Activated CD4-positive, CD25-positive, alpha-beta regulatory T cell treated with anti-CD3 and anti-CD28 coated beads, Interleukin-2, amount 50 U/mL, for 72 hours (primary cell): ENCODE measurements around the gene ZNF358.
A peak's percentile ranks its signal among the peaks of the same experiment; 100 is the strongest.
"Not testable (repeated sequence)": the region's sequence is repeated elsewhere in the genome, so short reads cannot be mapped to it uniquely, and the experiment has no call there.

Experiments
- DNase-seq: peaks from one replicate; pipeline ENCODE4 v3.0.0; 2021

The ZNF358 gene

GRCh38 chr19:7521551-7522071 lies 5.7 kb downstream of the ZNF358 start:
- no peak for DNase-seq

GRCh38 chr19:7522072-7522922 lies 6.4 kb downstream of the ZNF358 start, which contains the start of gene MCOLN1:
TSS of gene MCOLN1 (plus strand) at chr19:7522624. CDS start at chr19:7522751, 127 bp downstream.
- peak; percentile 100 for DNase-seq

GRCh38 chr19:7522923-7523667 lies 7.2 kb downstream of the ZNF358 start:
- no peak for DNase-seq

- no peak for DNase-seq
Observed at GRCh38 chr19:7524523-7524922, 8.6 kb downstream of the ZNF358 start.

GRCh38 chr19:7524992-7525739 lies 9.3 kb downstream of the ZNF358 start:
- no peak for DNase-seq

- DNase-seq, result no peak
Observed at GRCh38 chr19:7526059-7526929, 10.4 kb downstream of the ZNF358 start.

GRCh38 chr19:7527516-7528191 lies 11.8 kb downstream of the ZNF358 start:
- no peak for DNase-seq

GRCh38 chr19:7528192-7528519 lies 12.3 kb downstream of the ZNF358 start:
- DNase-seq, result no peak

GRCh38 chr19:7528522-7529245 lies 12.8 kb downstream of the ZNF358 start:
- DNase-seq, result no peak

GRCh38 chr19:7529246-7529600 lies 13.3 kb downstream of the ZNF358 start:
- DNase-seq, result no peak

GRCh38 chr19:7529610-7530490 lies 13.9 kb downstream of the ZNF358 start:
- no peak for DNase-seq

GRCh38 chr19:7533281-7533885 lies 17.5 kb downstream of the ZNF358 start:
- DNase-seq, result no peak

- DNase-seq, result peak; percentile 77
Observed at GRCh38 chr19:7533925-7534480, 18.1 kb downstream of the ZNF358 start.

GRCh38 chr19:7534531-7535046 lies 18.7 kb downstream of the ZNF358 start:
- DNase-seq, result no peak

GRCh38 chr19:7535047-7535997 lies 19.4 kb downstream of the ZNF358 start, which contains the start of gene PNPLA6:
TSS of gene PNPLA6 (plus strand) at chr19:7535717. CDS start at chr19:7535789, 72 bp downstream.
- DNase-seq, result peak; percentile 95

- DNase-seq, result no peak
Observed at GRCh38 chr19:7535998-7536695, 20.2 kb downstream of the ZNF358 start.

GRCh38 chr19:7538990-7539389 lies 23.1 kb downstream of the ZNF358 start:
- DNase-seq, result not testable (repeated sequence)
